Gastroesophageal sphincter (tissue), 4 donors: ENCODE data around the gene S100A13. TPM values are rescaled to one million over a fixed set of nuclear protein-coding genes. Genes with fewer than 3 reads are reported as not detected.
"Not testable (repeated sequence)": the region's sequence is repeated elsewhere in the genome, so short reads cannot be mapped to it uniquely, and the experiment has no call there.

ENCODE experiments used
- ATAC-seq: fragments of 150-250 bp; one replicate; pipeline ENCODE4 v1.9.1; 2016; ENCODE audit warnings: mild to moderate bottlenecking, moderate library complexity
- H3K27ac ChIP-seq, 4 donors: fragments of 200-600 bp; sonication (generic) in 3 of 4; 1 replicate in 3 of 4; 2 replicates in 1 of 4; pipeline ENCODE4 v1.5.1; 2016 to 2019
- H3K27me3 ChIP-seq: fragments of 200-600 bp; sonication (generic); one replicate; pipeline ENCODE4 v1.5.1; 2019
- H3K36me3 ChIP-seq, 2 donors: fragments of 200-600 bp; sonication (generic); one replicate each; pipeline ENCODE4 v1.5.1; 2019; ENCODE audit warnings: control low read depth in 1 of 2
- H3K4me1 ChIP-seq, 3 donors: fragments of 200-600 bp; sonication (generic); 1 replicate in 2 of 3; 2 replicates in 1 of 3; pipeline ENCODE4 v1.5.1; 2016 to 2019; ENCODE audit warnings: control low read depth in 2 of 3
- H3K4me3 ChIP-seq, 2 donors: fragments of 200-600 bp; sonication (generic); one replicate each; pipeline ENCODE4 v1.5.1; 2019; ENCODE audit warnings: mild to moderate bottlenecking in 1 of 2, moderate library complexity in 1 of 2
- H3K9me3 ChIP-seq, 3 donors: fragments of 200-600 bp; sonication (generic); one replicate each; pipeline ENCODE4 v1.5.1; 2017 to 2019; ENCODE audit warnings: control low read depth in 2 of 3
- CTCF ChIP-seq, 4 experiments: fragments of 200-600 bp in 2 of 4; fragments of 450-650 bp in 2 of 4; sonication (generic) in 1 of 4; IDR thresholded peaks; one replicate each; pipeline ENCODE4 v1.5.1; 2017 to 2019; ENCODE audit warnings: antibody characterized with exemption in 4 of 4, mild to moderate bottlenecking in 2 of 4, moderate library complexity in 2 of 4
- EP300 ChIP-seq: sonication (generic); formaldehyde crosslinking; IDR thresholded peaks from one replicate; pipeline ENCODE4 v1.6.1; 2017; ENCODE audit warnings: antibody characterized with exemption, mild to moderate bottlenecking
- POLR2A ChIP-seq, 2 donors: fragments of 450-650 bp; IDR thresholded peaks; one replicate each; pipeline ENCODE4 v1.6.1; 2017; ENCODE audit warnings: antibody characterized with exemption in 2 of 2, mild to moderate bottlenecking in 2 of 2, moderate library complexity in 1 of 2
- POLR2AphosphoS5 ChIP-seq: sonication (generic); formaldehyde crosslinking; IDR thresholded peaks from one replicate; pipeline ENCODE4 v1.6.1; 2017; ENCODE audit warnings: antibody characterized with exemption
- WGBS, 2 donors: methylation state at CpG; one replicate each; pipeline ENCODE4 v1.1.5; 2018; ENCODE audit warnings: low coverage in 1 of 2; 5-methylcytosine and 5-hydroxymethylcytosine counted together
- total RNA-seq, 4 donors: library from RNA; depleted of rRNA; stranded (reverse); fragments of >200 nt; gene quantifications; one replicate each; pipeline ENCODE4 v1.1.0, GENCODE V29; 2016

The S100A13 gene
- total RNA-seq, 4 donors from 2014 or later = 56.1 to 133 (median 76.3) TPM

DNA sequence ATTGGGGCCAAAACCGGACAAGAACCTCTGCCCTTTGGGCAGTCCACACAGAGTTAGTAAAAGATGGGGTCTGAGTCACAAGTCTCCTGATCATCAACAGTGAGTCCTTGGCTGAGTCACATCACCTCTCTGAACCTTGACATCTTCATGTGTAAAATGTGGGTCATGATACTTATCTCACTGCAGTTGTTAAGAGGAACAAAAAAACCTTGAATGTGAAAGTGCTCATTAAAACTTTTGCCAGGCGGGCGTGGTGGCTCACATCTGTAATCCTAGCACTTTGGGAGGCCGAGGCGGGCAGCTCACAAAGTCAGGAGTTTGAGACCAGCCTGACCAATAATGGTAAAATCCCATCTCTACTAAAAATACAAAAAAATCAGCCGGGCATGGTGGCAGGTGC is 30.1 kb downstream of the S100A13 start:
- no peaks in the 10 kb centered on the region for H3K27me3 ChIP-seq
- TF ChIP-seq CTCF (IDR thresholded peaks at IDR 0.05) (no peak), POLR2AphosphoS5 (no peak), EP300 (no peak), POLR2A (IDR thresholded peaks at IDR 0.05) (no peak)
- no peaks in the 10 kb centered on the region for H3K4me1 ChIP-seq
- no peak for ATAC-seq
- no peaks in the 10 kb centered on the region for H3K36me3 ChIP-seq
- WGBS, 2 donors = 84 to 91% methylated on average over 2 to 6 of the region's 6 CpGs
- no peak overlapping the region for H3K27ac ChIP-seq
- no peaks in the 10 kb centered on the region for H3K9me3 ChIP-seq
- H3K4me3 ChIP-seq = no peak overlapping the region

- Histone ChIP-seq H3K4me1 (no peaks in the 10 kb centered on the region), H3K27me3 (no peaks in the 10 kb centered on the region), H3K4me3 (no peak overlapping the region), H3K27ac (no peak overlapping the region), H3K36me3 (no peaks in the 10 kb centered on the region), H3K9me3 (no peaks in the 10 kb centered on the region)
- TF ChIP-seq POLR2A (IDR thresholded peaks at IDR 0.05) (no peak), EP300 (no peak), CTCF (IDR thresholded peaks at IDR 0.05) (no peak), POLR2AphosphoS5 (no peak)
- ATAC-seq = no peak
- WGBS, 2 donors = 49 to 58% methylated on average over 4 of the region's 4 CpGs
Observed at GRCh38 chr1:153592748-153593147, 34.6 kb downstream of the S100A13 start.

GRCh38 chr1:153588482-153588881 is 38.8 kb downstream of the S100A13 start:
- 80 to 86% methylated on average over 2 of the region's 2 CpGs for WGBS, 2 donors
- TF ChIP-seq EP300 (no peak), CTCF (IDR thresholded peaks at IDR 0.05) (no peak), POLR2AphosphoS5 (no peak), POLR2A (IDR thresholded peaks at IDR 0.05) (no peak)
- no peaks in the 10 kb centered on the region for H3K9me3 ChIP-seq

DNA sequence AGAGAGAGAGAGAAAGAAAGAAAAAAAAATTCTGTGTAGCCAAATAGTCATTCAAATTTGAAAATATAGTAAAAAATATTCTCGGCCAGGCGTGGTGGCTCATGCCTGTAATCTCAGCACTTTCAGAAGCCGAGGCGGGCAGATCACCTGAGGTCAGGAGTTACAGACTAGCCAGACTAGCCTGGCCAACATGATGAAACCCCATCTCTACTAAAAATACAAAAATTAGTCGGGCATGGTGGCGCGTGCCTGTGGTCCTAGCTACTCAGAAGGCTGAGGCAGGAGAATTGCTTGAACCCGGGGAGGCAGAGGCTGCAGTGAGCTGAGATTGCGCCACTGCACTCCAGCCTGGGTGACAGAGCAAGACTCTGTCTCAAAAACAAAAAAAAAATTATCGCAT is 39.3 kb downstream of the S100A13 start:
- not testable (repeated sequence) for H3K4me1 ChIP-seq, H3K9me3 ChIP-seq, H3K4me3 ChIP-seq, ATAC-seq, H3K27me3 ChIP-seq, H3K27ac ChIP-seq, H3K36me3 ChIP-seq
- WGBS, 2 donors = 86 to 89% methylated on average over 5 to 10 of the region's 10 CpGs

More at GRCh38 chr1:153588482-153588881, 38.8 kb downstream of the S100A13 start:
- no peaks in the 10 kb centered on the region for H3K4me1 ChIP-seq
- no peaks in the 10 kb centered on the region for H3K27me3 ChIP-seq
- ATAC-seq = no peak
- H3K27ac ChIP-seq = no peak overlapping the region
- no peak overlapping the region for H3K4me3 ChIP-seq
- H3K36me3 ChIP-seq = no peaks in the 10 kb centered on the region

DNA sequence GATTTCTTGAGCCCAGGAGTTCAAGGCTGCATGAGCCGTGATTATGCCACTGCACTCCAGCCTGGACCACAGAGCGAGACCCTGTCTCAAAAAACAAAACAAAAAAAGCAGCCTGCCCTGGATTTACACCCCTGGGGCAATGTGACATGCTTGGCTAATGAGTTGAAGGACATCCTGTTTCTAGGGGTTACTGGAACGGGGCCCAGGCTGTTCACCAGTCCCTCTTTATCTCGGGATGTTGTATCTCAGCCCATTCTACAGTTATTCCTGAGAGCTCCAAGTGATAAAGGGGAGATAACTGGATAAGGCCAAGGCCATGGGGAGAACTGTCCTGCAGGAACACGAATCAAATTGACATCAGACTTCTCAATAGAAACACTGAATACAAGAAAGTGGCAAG is 40.0 kb downstream of the S100A13 start:
- TF ChIP-seq CTCF (IDR thresholded peaks at IDR 0.05) (no peak), EP300 (no peak), POLR2A (IDR thresholded peaks at IDR 0.05) (no peak), POLR2AphosphoS5 (no peak)
- Histone ChIP-seq H3K4me3 (no peak overlapping the region), H3K9me3 (no peaks in the 10 kb centered on the region), H3K4me1 (no peaks in the 10 kb centered on the region), H3K27me3 (no peaks in the 10 kb centered on the region), H3K36me3 (no peaks in the 10 kb centered on the region), H3K27ac (no peak overlapping the region)
- 72 to 74% methylated on average over 4 to 5 of the region's 5 CpGs for WGBS, 2 donors
- ATAC-seq = no peak
